NCI-H345 treated with DMSO at 0.1 percent for 48 hours (cell line): ENCODE measurements around the gene CS.
A peak's percentile ranks its signal among the peaks of the same experiment; 100 is the strongest.

Experiments
- DNase-seq: peaks from one replicate; lab custom pipeline; 2025; ENCODE audit not compliant: unreplicated experiment; lab: John Stamatoyannopoulos, UW

CS gene

GRCh38 chr12:56221757-56222530 is 78.2 kb downstream of the CS start, which contains the start of gene RNF41:
Gene RNF41, minus strand, starts transcription at chr12:56221922. Its CDS starts 7,875 bp downstream, at chr12:56214047.
- DNase-seq, result peak; percentile 94
